SU-DHL-6 (cell line): ENCODE results near the gene MEX3A.

ENCODE experiments used
- CTCF ChIP-seq: fragments of 200-600 bp; sonication (generic); IDR thresholded peaks from one replicate; pipeline ENCODE4 v1.5.1; 2017; ENCODE audit warnings: antibody characterized with exemption, mild to moderate bottlenecking, low read length, moderate library complexity; ENCODE audit not compliant: insufficient read depth, poor library complexity, severe bottlenecking
- EZH2phosphoT487 ChIP-seq: fragments of 200-600 bp; sonication (generic), shearing (Covaris generic); conservative IDR thresholded peaks from 2 replicates; pipeline ENCODE4 v1.6.1; 2018; ENCODE audit warnings: mild to moderate bottlenecking, antibody characterized with exemption, low read length, moderate library complexity, mixed read lengths

DNA sequence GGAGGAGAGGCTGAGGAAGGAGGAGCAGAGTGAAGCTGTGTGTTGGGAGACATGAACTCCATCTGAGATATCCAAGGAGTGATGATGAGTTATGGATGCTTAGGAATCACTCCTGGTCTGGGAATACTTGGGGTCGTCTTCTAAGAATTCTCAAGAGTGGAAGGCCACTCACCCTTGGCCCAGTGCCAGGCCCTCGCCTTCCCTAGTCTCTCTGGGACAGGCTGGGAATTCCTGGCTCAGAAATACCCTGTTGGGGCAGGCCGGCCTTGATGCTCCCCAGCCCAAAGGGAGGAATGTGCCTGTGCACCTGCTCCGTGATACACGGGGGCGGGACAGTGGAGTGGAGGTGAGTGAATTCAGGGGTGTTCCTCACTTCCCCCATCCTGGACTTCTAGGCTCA, 19.6 kb upstream of the MEX3A start:
- TF ChIP-seq CTCF (no peak), EZH2phosphoT487 (no peak)
